Measurements from ENCODE around the gene MROH7. TPM values are rescaled to one million over a fixed set of nuclear protein-coding genes. Genes with fewer than 3 reads are reported as not detected.

Gene MROH7
- total RNA-seq, 1 donor from 2014 or later = 3.6 TPM

DNA sequence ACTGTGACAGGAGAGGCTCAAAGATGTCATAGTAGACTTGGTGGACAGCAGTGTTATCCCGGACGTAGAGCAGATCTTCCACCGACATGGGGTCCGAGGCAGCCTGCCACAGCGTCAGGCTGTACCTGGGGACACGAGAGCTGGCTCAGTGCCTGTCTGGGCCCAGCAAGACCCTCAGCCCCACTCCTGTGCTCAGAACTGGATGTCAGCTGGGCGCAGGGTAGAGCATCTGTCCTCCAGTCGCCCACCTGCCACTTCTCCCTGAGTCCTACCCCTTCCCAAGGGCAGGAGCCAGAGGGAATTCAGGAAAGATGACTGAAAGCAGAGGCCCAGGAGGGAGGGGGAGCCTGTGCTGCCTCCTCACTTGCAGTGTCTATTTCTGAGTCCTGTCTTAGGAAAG lies 30.0 kb upstream of the MROH7 start:
- no peaks in the 10 kb centered on the region for H3K27me3 ChIP-seq
- ATAC-seq = no peak
- TF ChIP-seq, protein P1, sequence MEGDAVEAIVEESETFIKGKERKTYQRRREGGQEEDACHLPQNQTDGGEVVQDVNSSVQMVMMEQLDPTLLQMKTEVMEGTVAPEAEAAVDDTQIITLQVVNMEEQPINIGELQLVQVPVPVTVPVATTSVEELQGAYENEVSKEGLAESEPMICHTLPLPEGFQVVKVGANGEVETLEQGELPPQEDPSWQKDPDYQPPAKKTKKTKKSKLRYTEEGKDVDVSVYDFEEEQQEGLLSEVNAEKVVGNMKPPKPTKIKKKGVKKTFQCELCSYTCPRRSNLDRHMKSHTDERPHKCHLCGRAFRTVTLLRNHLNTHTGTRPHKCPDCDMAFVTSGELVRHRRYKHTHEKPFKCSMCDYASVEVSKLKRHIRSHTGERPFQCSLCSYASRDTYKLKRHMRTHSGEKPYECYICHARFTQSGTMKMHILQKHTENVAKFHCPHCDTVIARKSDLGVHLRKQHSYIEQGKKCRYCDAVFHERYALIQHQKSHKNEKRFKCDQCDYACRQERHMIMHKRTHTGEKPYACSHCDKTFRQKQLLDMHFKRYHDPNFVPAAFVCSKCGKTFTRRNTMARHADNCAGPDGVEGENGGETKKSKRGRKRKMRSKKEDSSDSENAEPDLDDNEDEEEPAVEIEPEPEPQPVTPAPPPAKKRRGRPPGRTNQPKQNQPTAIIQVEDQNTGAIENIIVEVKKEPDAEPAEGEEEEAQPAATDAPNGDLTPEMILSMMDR (IDR thresholded peaks at IDR 0.05) = no peak
- intact Hi-C loops (cut with DNase I) = no loop called here
- H3K9me3 ChIP-seq = no peaks in the 10 kb centered on the region
- H3K4me3 ChIP-seq = no peak overlapping the region
- H3K4me1 ChIP-seq = no peaks in the 10 kb centered on the region
- no peak overlapping the region for H3K27ac ChIP-seq
- DNase-seq = no peak
- H3K36me3 ChIP-seq = no peaks in the 10 kb centered on the region

DNA sequence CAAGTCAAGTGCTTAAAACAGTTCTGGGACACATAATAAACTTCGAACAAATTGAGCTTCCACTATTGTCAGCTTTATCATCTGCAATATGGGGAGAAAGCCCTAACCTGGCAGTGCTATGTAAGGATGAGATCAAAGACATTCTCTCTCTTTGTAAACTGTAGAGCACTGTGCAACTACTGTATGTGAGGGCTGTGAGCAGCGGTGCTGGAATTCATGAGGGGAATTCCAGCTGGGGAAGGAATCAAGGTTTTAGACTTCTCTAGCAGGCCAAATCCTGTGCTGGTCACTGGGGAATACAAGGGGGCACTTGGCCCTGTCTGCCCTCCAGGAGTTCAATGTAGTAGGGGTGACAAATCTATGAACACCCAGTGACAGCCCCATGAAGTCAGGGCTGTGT lies 27.6 kb upstream of the MROH7 start:
- TF ChIP-seq, protein P1 (IDR thresholded peaks at IDR 0.05) = no peak
- no peak for ATAC-seq
- no peaks in the 10 kb centered on the region for H3K27me3 ChIP-seq
- H3K4me3 ChIP-seq = no peak overlapping the region
- no peaks in the 10 kb centered on the region for H3K9me3 ChIP-seq
- intact Hi-C loops (cut with DNase I) = no loop called here
- H3K27ac ChIP-seq = no peak overlapping the region
- H3K4me1 ChIP-seq = no peaks in the 10 kb centered on the region
- no peak for DNase-seq
- no peaks in the 10 kb centered on the region for H3K36me3 ChIP-seq

DNA sequence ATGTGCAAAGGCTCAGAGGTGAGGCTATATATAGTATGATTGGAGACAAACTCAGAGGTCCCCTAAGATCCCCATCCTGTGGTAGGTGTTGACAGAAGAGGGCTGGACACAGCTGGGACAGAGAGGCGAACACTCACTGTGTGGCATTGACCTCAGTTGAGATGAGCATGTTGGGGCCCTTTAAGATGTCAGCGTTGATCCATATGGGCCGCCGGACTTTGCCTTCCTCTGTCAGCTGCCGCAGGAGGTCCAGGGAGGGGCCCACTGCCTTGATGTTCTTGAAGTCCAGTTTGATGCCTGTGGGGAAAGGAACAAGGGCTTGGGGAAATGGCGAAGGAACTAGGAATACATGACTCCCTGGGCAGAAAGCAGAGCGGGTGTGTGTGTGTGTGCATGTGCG lies 27.0 kb upstream of the MROH7 start:
- H3K4me1 ChIP-seq = no peaks in the 10 kb centered on the region
- no peak overlapping the region for H3K4me3 ChIP-seq
- intact Hi-C loops (cut with DNase I) = no loop called here
- no peaks in the 10 kb centered on the region for H3K9me3 ChIP-seq
- no peak overlapping the region for H3K27ac ChIP-seq
- ATAC-seq (no peak), DNase-seq (no peak)
- H3K36me3 ChIP-seq = no peaks in the 10 kb centered on the region
- H3K27me3 ChIP-seq = no peaks in the 10 kb centered on the region
- TF ChIP-seq, protein P1 (IDR thresholded peaks at IDR 0.05) = no peak

DNA sequence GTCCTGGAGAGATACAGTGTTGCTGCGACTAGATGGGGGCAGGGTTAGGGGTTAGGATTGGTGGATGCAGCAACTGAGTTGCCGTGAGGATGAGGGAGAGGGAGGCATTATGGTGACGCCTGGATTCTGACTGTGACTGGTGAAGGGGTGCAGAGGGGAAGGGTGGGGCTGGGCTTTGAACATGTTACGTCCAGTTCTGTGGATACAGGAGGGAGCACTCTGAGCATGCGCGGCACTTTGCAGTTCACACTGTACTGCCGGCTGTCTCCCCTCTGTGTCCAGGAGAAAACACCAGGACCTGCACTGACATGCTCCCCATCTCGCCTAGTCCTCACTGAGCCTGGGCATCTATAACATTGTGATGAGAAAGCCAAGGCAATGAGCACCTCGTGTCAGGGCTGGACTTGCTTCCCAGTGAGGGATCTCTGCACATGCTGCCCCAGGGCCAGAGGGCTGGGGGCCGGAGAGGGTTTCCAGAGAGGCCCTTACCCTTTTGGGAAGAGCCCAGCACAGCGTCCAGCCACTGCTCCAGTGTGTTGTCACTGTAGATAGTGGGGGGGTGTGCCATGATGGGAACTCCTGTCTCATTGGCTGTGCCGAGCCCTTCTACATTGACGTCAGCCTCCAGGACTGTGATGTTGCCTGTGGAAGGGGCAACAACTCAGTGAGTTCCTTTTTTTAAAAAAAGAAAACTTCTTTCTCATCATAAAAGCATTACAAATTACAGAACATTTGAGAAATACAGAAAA lies 25.9 kb upstream of the MROH7 start:
- intact Hi-C loops (cut with DNase I) = no loop called here
- Histone ChIP-seq H3K27ac (no peak overlapping the region), H3K4me3 (no peak overlapping the region), H3K9me3 (no peaks in the 10 kb centered on the region), H3K27me3 (no peaks in the 10 kb centered on the region), H3K4me1 (no peaks in the 10 kb centered on the region), H3K36me3 (no peaks in the 10 kb centered on the region)
- ATAC-seq = peak; percentile 41
- no peak for DNase-seq
- TF ChIP-seq, protein P1 (IDR thresholded peaks at IDR 0.05) = no peak

DNA sequence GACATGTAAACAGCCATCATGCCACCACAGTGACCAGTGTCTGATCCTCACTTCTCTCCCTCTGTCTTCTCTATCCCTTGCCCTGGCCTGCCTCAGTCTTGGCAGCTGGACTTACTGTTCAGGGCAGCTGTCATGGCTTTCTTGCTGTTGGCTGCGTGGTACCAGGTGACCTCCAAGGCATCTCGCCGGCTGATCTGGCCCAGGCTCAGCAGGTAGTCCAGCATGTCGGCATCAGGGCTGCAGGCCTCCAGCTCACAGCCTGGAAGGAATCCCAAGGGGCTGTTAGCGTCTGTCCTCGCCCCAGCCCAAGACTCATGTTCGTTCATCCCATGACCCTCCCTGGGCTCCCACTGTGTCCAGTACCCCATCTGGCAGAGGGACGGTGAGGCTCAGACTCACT lies 21.8 kb upstream of the MROH7 start:
- intact Hi-C loops (cut with DNase I) = no loop called here
- ATAC-seq (no peak), DNase-seq (no peak)
- TF ChIP-seq, protein P1 (IDR thresholded peaks at IDR 0.05) = no peak
- Histone ChIP-seq H3K4me3 (no peak overlapping the region), H3K27me3 (no peaks in the 10 kb centered on the region), H3K36me3 (no peaks in the 10 kb centered on the region), H3K9me3 (no peaks in the 10 kb centered on the region), H3K4me1 (no peaks in the 10 kb centered on the region), H3K27ac (no peak overlapping the region)
